T-cell (primary cell): Measurements from ENCODE around the gene CFDP1. TPM values are rescaled to one million over a fixed set of nuclear protein-coding genes. Genes with fewer than 3 reads are reported as not detected.

Source experiments
- ATAC-seq, 4 experiments: fragments of 200-7000 bp in 3 of 4; fragments of 150-1000 bp in 1 of 4; cut with Tn5 transposase; replicated peaks in 1 of 4; 1 replicate in 3 of 4; 2 replicates in 1 of 4; pipeline ENCODE4 v1.10.0; 2021; ENCODE audit warnings: moderate library complexity in 3 of 4, mild to moderate bottlenecking in 2 of 4, moderate number of reproducible peaks in 1 of 4
- CTCF ChIA-PET, 2 donors: fragments of 300-600 bp; sonication (Branson Sonifier 250); formaldehyde crosslinking; loops; one replicate each; lab custom pipeline; 2022; ENCODE audit warnings: antibody characterized with exemption in 2 of 2; lab: Charles Lee
- POLR2A ChIA-PET, 2 donors: fragments of 300-600 bp; sonication (Branson Sonifier 250); formaldehyde crosslinking; loops; one replicate each; lab custom pipeline; 2022; ENCODE audit warnings: antibody characterized with exemption in 2 of 2; lab: Charles Lee
- DNase-seq, 35 experiments: peaks; one replicate each; pipeline versions ENCODE4 v3.0.0 to v3.0.0-alpha.2; 2013 to 2023
- H3K27ac ChIP-seq: one replicate; pipeline ENCODE4 v1.5.1; 2013; ENCODE audit warnings: low read length
- H3K27me3 ChIP-seq, 2 experiments: replicated peaks in 1 of 2; 1 replicate in 1 of 2; 2 replicates in 1 of 2; pipeline versions ENCODE4 v1.6.1 to v1.7.0; 2013; ENCODE audit warnings: low read length in 1 of 2, mixed read lengths in 1 of 2; ENCODE audit not compliant: control insufficient read depth in 2 of 2, insufficient read depth in 2 of 2; ENCODE audit errors: extremely low read depth in 1 of 2
- H3K36me3 ChIP-seq, 2 donors: 1 replicate in 1 of 2; 2 replicates in 1 of 2; pipeline versions ENCODE4 v1.6.1 to v1.7.0; 2013; ENCODE audit warnings: low read length in 1 of 2; ENCODE audit not compliant: control insufficient read depth in 2 of 2, insufficient read depth in 1 of 2; ENCODE audit errors: extremely low read depth in 1 of 2
- H3K4me1 ChIP-seq, 2 experiments: 1 replicate in 1 of 2; 2 replicates in 1 of 2; pipeline versions ENCODE4 v1.6.1 to v1.7.0; 2013; ENCODE audit warnings: low read length in 2 of 2, mixed read lengths in 1 of 2; ENCODE audit not compliant: insufficient read depth in 2 of 2, control insufficient read depth in 1 of 2; ENCODE audit errors: extremely low read depth in 1 of 2
- H3K4me3 ChIP-seq, 2 donors: 1 replicate in 1 of 2; 2 replicates in 1 of 2; pipeline versions ENCODE4 v1.5.1 to v1.7.0; 2013; ENCODE audit warnings: mild to moderate bottlenecking in 2 of 2, low read length in 1 of 2, moderate library complexity in 1 of 2; ENCODE audit not compliant: control insufficient read depth in 1 of 2; ENCODE audit errors: extremely low read depth in 1 of 2
- H3K9me3 ChIP-seq: 2 replicates; pipeline ENCODE4 v1.7.0; 2013
- H3K27ac Mint-ChIP-seq, 2 donors: one replicate each; pipeline ENCODE4 v1.8.0; 2020 to 2021; ENCODE audit warnings: mild to moderate bottlenecking in 2 of 2, mixed read lengths in 2 of 2
- H3K27me3 Mint-ChIP-seq, 2 donors: one replicate each; pipeline ENCODE4 v1.8.0; 2021 to 2022; ENCODE audit warnings: mixed read lengths in 2 of 2
- H3K36me3 Mint-ChIP-seq: one replicate; pipeline ENCODE4 v1.8.0; 2021; ENCODE audit warnings: mixed read lengths
- H3K4me1 Mint-ChIP-seq, 3 donors: one replicate each; pipeline ENCODE4 v1.8.0; 2020 to 2022; ENCODE audit warnings: mixed read lengths in 3 of 3, mild to moderate bottlenecking in 1 of 3
- H3K4me3 Mint-ChIP-seq, 3 donors: one replicate each; pipeline ENCODE4 v1.8.0; 2020 to 2022; ENCODE audit warnings: mild to moderate bottlenecking in 3 of 3, mixed read lengths in 3 of 3, moderate library complexity in 3 of 3
- H3K9me3 Mint-ChIP-seq, 3 donors: one replicate each; pipeline ENCODE4 v1.8.0; 2020 to 2022; ENCODE audit warnings: mixed read lengths in 3 of 3
- WGBS: methylation state at CpG from one replicate; pipeline ENCODE4 v1.1.5; 2013; ENCODE audit warnings: missing lambda C conversion rate; ENCODE audit not compliant: insufficient coverage; 5-methylcytosine and 5-hydroxymethylcytosine counted together
- total RNA-seq, 35 experiments: library from RNA in 6 of 35; stranded (reverse) in 6 of 35; fragments of 120-200 nt in 1 of 35; gene quantifications; one replicate each; pipeline versions ENCODE4 v1.2.1 to v1.2.4 and lab custom pipeline; 2013 to 2026

The CFDP1 gene
- total RNA-seq, 5 donors from 2014 or later (not counting 1 experiment from before 2014, with no cell fraction given), result 30.8 to 36.5 (median 34.2) TPM

DNA sequence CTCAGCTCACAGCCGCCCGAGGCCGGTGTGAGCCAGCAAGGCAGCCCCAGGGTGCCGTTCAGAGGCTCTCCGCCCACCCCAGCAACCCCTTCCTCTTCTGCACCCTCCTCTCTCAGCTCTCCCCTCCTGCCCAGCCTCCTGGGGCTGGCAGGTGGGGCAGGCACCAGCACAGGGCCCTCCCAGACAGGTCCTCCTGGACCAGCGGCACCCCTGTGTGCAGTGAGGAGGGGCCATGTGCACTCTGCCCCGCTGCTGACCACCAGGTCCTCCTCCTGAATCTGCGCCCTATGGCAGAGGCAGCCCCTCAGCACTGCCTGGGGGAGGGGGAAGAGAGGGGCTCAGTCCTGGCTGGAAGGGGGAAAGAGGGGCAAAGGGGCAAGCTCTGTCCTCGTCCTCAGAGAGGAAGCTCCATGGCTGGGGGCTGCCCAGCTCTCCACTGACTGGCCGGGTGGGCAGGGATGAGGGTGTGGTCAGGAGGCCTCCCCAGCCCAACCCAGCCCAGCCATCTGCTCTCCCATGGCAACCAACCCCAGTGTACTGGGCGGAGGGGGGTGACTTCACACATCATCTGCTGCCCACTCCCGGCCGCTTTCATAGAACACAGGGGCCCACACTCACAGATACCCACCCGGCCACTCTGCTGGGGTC is 176.5 kb downstream of the CFDP1 start:
- Histone ChIP-seq H3K27me3 (peaks cover 2 to 82% of the 10 kb centered on the region in 2 experiments), H3K9me3 (no peaks in the 10 kb centered on the region), H3K4me3 (no peak overlapping the region), H3K4me1 (peaks cover 0 to 5% of the 10 kb centered on the region in 2 experiments), H3K27ac (no peak overlapping the region), H3K36me3 (no peaks in the 10 kb centered on the region)
- ChIA-PET CTCF (no interaction called here), POLR2A (no interaction called here)
- no peak for ATAC-seq
- no peak overlapping the region for H3K4me3 Mint-ChIP-seq
- H3K9me3 Mint-ChIP-seq, result no peaks in the 10 kb centered on the region
- H3K4me1 Mint-ChIP-seq, result peaks cover 0 to 5% (median 2%) of the 10 kb centered on the region in 3 donors
- H3K27me3 Mint-ChIP-seq, result peaks cover 20 to 45% of the 10 kb centered on the region in 2 donors
- H3K36me3 Mint-ChIP-seq, result no peaks in the 10 kb centered on the region
- 63% methylated on average over 3 of the region's 14 CpGs for WGBS
- no peak overlapping the region for H3K27ac Mint-ChIP-seq
- DNase-seq, result no peak

DNA sequence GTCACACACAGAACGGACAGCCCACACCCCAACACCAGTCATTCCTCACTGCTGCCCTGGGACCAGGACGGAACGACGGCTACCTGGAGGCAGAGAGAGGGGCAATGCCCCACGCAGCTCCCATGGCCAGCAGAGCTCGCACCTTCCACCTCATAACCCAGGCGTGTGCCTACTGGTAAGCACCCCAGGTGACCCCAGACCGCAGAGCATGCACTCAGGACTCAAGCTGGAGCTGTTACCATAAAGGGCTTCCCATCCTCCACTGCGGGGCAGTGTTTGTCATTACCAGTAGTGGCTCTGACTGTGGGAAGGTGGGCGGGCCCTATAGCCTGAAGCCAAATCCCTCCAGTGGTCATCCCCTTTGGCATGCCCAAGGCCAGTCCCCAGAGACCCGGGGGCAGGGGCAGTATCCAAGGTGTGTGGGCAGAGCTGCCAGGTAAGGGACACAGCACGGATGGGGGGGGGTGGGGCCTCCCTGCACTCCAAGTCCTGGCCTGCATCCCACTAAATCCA is 177.2 kb downstream of the CFDP1 start:
- H3K9me3 ChIP-seq, result no peaks in the 10 kb centered on the region
- H3K27ac ChIP-seq, result no peak overlapping the region
- no peaks in the 10 kb centered on the region for H3K36me3 ChIP-seq
- Mint-ChIP-seq H3K4me1 (peaks cover 0 to 6% (median 4%) of the 10 kb centered on the region in 3 donors), H3K9me3 (no peaks in the 10 kb centered on the region), H3K27me3 (peaks cover 18 to 45% of the 10 kb centered on the region in 2 donors), H3K36me3 (no peaks in the 10 kb centered on the region), H3K27ac (no peak overlapping the region), H3K4me3 (no peak overlapping the region)
- 64% methylated on average over 8 of the region's 12 CpGs for WGBS
- ChIA-PET CTCF (no interaction called here), POLR2A (no interaction called here)
- DNase-seq (no peak), ATAC-seq (no peak)
- H3K4me3 ChIP-seq, result no peak overlapping the region
- H3K27me3 ChIP-seq, result peaks cover 2 to 80% of the 10 kb centered on the region in 2 experiments
- peaks cover 0 to 7% of the 10 kb centered on the region in 2 experiments for H3K4me1 ChIP-seq

DNA sequence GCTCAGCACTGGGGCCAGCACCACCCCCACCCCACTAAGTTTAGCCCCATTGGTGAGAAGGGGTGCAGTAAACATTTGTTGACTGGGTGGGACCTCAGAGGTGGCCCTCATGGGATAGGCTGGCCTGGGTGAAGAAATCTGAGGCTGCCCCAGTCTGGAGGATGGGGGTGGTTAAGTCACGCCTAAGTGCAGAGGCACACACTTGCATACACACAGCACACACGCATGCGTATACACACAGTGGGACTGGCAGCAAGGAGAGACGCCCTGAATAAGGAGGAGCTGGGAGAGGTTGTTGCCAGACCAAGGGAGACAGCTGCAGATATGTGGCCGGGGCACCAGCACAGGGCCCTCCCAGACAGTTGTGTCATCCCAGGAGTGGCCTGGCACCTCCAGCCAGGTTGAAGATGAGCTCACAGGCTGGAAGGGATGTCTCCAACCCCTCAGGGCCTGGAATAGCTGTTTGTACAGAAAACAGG is 178.9 kb downstream of the CFDP1 start:
- Mint-ChIP-seq H3K27ac (no peak overlapping the region), H3K4me3 (no peak overlapping the region), H3K27me3 (peaks cover 18 to 57% of the 10 kb centered on the region in 2 donors), H3K9me3 (no peaks in the 10 kb centered on the region), H3K4me1 (peaks cover 0 to 12% (median 10%) of the 10 kb centered on the region in 3 donors), H3K36me3 (no peaks in the 10 kb centered on the region)
- H3K9me3 ChIP-seq, result no peaks in the 10 kb centered on the region
- peaks cover 0 to 17% of the 10 kb centered on the region in 2 experiments for H3K4me1 ChIP-seq
- no peak for DNase-seq
- peaks cover 2 to 93% of the 10 kb centered on the region in 2 experiments for H3K27me3 ChIP-seq
- CTCF ChIA-PET, result interaction anchor here in 1 of 2 donors (0.6 kb wide), 1 partner anchor 162 kb away, joined by 4 read pairs; no protein-coding TSS in a partner anchor
- no peak overlapping the region for H3K4me3 ChIP-seq
- 90% methylated on average over 3 of the region's 5 CpGs for WGBS
- H3K36me3 ChIP-seq, result no peaks in the 10 kb centered on the region
- POLR2A ChIA-PET, result no interaction called here
- H3K27ac ChIP-seq, result no peak overlapping the region
- ATAC-seq, result no peak

DNA sequence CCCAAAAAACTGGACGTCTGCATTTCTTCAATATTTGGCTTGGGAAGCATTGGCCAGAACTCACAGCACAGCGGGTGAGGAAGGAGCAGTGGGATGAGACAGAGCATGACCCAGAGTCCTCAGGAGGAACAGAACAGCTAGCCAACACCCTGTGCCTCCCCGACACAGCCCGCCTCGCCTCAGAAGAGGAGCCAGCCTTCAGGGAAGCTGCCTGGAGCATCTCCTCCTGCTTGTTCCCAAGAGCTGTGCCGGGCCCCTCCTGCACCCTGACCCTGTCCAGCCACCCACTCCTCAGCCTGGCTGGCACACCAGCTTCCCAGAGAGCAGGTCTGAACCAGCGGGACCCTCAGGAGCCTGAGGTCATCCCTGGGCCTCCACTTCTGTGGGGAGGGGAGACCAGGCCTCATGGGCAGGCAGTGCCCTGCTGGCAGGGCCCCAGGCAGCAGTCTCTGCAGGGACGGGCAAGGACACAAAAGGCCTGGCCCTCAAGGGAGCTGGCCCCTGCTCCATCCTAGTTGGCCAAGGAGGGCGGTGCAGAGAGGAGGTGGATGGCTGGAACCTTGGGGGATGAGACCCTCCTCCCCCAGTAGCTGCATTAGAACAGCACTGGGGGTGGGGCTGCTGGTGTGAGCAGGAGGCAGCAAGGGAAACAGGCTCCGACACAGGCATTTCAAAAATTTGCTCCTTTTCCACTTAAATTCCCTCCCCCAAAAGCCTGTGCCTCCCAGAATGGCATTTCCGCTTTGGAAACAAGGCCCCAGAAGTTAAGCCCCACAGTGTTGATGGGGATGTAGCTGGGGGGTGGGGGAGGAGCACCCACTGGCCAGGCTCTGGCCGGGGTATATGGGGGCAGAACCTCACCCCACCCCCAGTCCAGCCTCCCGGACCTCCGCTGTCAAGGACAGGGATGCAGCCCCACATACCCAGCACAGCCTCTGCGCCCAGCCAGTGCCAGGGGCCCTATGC is 180.1 kb downstream of the CFDP1 start:
- H3K4me3 Mint-ChIP-seq, result peak overlapping the region; percentile 13 to 36 (median 31)
- H3K4me3 ChIP-seq, result no peak overlapping the region
- peaks cover 2 to 94% of the 10 kb centered on the region in 2 experiments for H3K27me3 ChIP-seq
- no peaks in the 10 kb centered on the region for H3K9me3 Mint-ChIP-seq
- H3K27me3 Mint-ChIP-seq, result peaks cover 19 to 61% of the 10 kb centered on the region in 2 donors
- H3K9me3 ChIP-seq, result no peaks in the 10 kb centered on the region
- H3K4me1 Mint-ChIP-seq, result peaks cover 0 to 12% (median 10%) of the 10 kb centered on the region in 3 donors
- WGBS, result 90% methylated on average over 8 of the region's 15 CpGs
- ChIA-PET POLR2A (no interaction called here), CTCF (no interaction called here)
- ATAC-seq (no peak), DNase-seq (no peak)
- no peak overlapping the region for H3K27ac ChIP-seq
- no peaks in the 10 kb centered on the region for H3K36me3 Mint-ChIP-seq
- H3K27ac Mint-ChIP-seq, result no peak overlapping the region
- H3K36me3 ChIP-seq, result no peaks in the 10 kb centered on the region
- peaks cover 0 to 17% of the 10 kb centered on the region in 2 experiments for H3K4me1 ChIP-seq

DNA sequence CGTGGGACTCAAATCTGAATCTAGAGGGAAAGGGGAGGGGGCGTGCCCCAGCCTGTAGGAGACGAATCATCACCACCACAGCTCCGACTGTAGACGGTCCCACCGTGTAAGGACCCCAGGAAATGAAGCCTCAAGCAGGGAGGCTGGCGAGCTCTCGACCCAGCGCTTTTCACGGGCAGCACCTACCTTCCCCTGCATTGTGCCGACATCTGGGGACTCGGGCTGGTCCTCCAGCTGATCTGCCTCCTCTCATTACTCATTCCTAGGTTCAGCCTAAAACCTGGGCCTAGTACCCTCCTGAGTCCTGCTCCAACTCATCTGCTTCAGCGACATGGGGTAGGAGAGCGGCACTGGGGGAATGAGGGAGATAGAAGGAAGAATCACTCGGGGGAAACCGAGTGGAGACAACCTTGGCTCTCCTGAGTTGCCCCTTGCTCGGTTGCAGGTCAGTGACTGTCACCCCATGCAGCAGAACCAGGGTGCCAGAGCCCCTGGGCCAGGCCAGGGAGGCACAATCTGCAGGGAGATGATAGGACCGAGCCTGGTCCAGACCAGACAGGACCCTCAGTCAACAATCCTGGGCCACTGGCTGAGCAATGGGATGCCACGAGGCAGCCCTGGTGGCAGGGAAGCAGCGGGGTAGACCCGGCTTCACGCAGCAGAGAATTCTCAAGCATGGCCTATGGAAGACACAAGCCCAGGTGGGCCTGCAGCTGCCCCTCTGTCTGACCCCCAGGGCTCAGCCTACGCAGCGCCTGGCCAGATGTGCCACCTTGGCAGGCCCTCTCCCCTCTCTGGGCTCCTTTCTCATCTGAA is 181.0 kb downstream of the CFDP1 start:
- Histone ChIP-seq H3K9me3 (no peaks in the 10 kb centered on the region), H3K4me3 (peak overlapping the region in 1 of 2 donors; percentile 7), H3K27me3 (peaks cover 2 to 87% of the 10 kb centered on the region in 2 experiments), H3K36me3 (no peaks in the 10 kb centered on the region), H3K4me1 (peaks cover 0 to 17% of the 10 kb centered on the region in 2 experiments), H3K27ac (no peak overlapping the region)
- Mint-ChIP-seq H3K4me3 (peak overlapping the region; percentile 61 to 75 (median 64)), H3K27ac (no peak overlapping the region), H3K36me3 (no peaks in the 10 kb centered on the region), H3K4me1 (peaks cover 0 to 12% (median 10%) of the 10 kb centered on the region in 3 donors), H3K27me3 (peaks cover 16 to 61% of the 10 kb centered on the region in 2 donors), H3K9me3 (no peaks in the 10 kb centered on the region)
- ATAC-seq, result no peak
- ChIA-PET POLR2A (no interaction called here), CTCF (no interaction called here)
- DNase-seq, result no peak
- 79% methylated on average over 19 of the region's 24 CpGs for WGBS
